ENCODE data around the gene CYB5R3. TPM values are rescaled to one million over a fixed set of nuclear protein-coding genes. Genes with fewer than 3 reads are reported as not detected.

CYB5R3 gene
- polyA plus RNA-seq, 2 of the 4 experiments (the other 2 are of a cell fraction), result 30.8 to 51.8 TPM

- DNase-seq (ENCODE audit: low read depth in 1 of 2, low spot score in 1 of 2) (no peak), FAIRE-seq (no peak), ATAC-seq (no peak)
- peaks cover 50% of the 10 kb centered on the region for H3K4me1 ChIP-seq
- H3K9me3 ChIP-seq, result no peaks in the 10 kb centered on the region
- H3K4me3 ChIP-seq, result no peak overlapping the region
- H3K4me2 ChIP-seq, result no peak overlapping the region
- WGBS (ENCODE audit: missing lambda C conversion rate), result 76% methylated on average over 7 of the region's 11 CpGs
- no peak overlapping the region for H3K27ac ChIP-seq
- ChIA-PET CTCF (no interaction called here), POLR2A (interaction anchor here (0.6 kb wide), 1 partner anchor 69 kb away, joined by 3 read pairs; no protein-coding TSS in a partner anchor)
- TF ChIP-seq RAD21 (conservative IDR thresholded peaks at IDR 0.05 in 1 of 2, IDR thresholded peaks at IDR 0.05 in 1 of 2) (no peak), HOXA7 (CRISPR knock-in tag; IDR thresholded peaks at IDR 0.05) (no peak), ZNF302 (CRISPR knock-in tag; IDR thresholded peaks at IDR 0.05) (no peak), CBX2 (IDR thresholded peaks at IDR 0.05; ENCODE audit: borderline replicate concordance, low read depth) (no peak), RARB (CRISPR knock-in tag; IDR thresholded peaks at IDR 0.05) (no peak), BHLHE40 (IDR thresholded peaks at IDR 0.05; ENCODE audit: low read depth, low read length) (no peak), NFE2L2 (conservative IDR thresholded peaks at IDR 0.05; ENCODE audit: low read length) (no peak), ZC3H11A (IDR thresholded peaks at IDR 0.05) (no peak), ATOH8 (CRISPR knock-in tag; IDR thresholded peaks at IDR 0.05; ENCODE audit: low read depth) (no peak), FOXS1 (CRISPR knock-in tag; IDR thresholded peaks at IDR 0.05) (no peak), TP53 (CRISPR knock-in tag; IDR thresholded peaks at IDR 0.05) (no peak), CTCF (IDR thresholded peaks at IDR 0.05) (no peak), SMC3 (IDR thresholded peaks at IDR 0.05) (no peak), MAFK (IDR thresholded peaks at IDR 0.05; ENCODE audit: partially characterized antibody) (no peak), PHF8 (IDR thresholded peaks at IDR 0.05; ENCODE audit: borderline replicate concordance, low read depth) (no peak)
- TF ChIP-seq, protein P1, sequence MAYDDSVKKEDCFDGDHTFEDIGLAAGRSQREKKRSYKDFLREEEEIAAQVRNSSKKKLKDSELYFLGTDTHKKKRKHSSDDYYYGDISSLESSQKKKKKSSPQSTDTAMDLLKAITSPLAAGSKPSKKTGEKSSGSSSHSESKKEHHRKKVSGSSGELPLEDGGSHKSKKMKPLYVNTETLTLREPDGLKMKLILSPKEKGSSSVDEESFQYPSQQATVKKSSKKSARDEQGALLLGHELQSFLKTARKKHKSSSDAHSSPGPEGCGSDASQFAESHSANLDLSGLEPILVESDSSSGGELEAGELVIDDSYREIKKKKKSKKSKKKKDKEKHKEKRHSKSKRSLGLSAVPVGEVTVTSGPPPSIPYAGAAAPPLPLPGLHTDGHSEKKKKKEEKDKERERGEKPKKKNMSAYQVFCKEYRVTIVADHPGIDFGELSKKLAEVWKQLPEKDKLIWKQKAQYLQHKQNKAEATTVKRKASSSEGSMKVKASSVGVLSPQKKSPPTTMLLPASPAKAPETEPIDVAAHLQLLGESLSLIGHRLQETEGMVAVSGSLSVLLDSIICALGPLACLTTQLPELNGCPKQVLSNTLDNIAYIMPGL (CRISPR knock-in tag; IDR thresholded peaks at IDR 0.05; ENCODE audit: borderline replicate concordance), result no peak
- TF ChIP-seq, protein P2, sequence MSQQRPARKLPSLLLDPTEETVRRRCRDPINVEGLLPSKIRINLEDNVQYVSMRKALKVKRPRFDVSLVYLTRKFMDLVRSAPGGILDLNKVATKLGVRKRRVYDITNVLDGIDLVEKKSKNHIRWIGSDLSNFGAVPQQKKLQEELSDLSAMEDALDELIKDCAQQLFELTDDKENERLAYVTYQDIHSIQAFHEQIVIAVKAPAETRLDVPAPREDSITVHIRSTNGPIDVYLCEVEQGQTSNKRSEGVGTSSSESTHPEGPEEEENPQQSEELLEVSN (IDR thresholded peaks at IDR 0.05; ENCODE audit: borderline replicate concordance, low read depth), result no peak
These were observed 35.4 kb upstream of the CYB5R3 start for GRCh38 chr22:42684462-42685195.

DNA sequence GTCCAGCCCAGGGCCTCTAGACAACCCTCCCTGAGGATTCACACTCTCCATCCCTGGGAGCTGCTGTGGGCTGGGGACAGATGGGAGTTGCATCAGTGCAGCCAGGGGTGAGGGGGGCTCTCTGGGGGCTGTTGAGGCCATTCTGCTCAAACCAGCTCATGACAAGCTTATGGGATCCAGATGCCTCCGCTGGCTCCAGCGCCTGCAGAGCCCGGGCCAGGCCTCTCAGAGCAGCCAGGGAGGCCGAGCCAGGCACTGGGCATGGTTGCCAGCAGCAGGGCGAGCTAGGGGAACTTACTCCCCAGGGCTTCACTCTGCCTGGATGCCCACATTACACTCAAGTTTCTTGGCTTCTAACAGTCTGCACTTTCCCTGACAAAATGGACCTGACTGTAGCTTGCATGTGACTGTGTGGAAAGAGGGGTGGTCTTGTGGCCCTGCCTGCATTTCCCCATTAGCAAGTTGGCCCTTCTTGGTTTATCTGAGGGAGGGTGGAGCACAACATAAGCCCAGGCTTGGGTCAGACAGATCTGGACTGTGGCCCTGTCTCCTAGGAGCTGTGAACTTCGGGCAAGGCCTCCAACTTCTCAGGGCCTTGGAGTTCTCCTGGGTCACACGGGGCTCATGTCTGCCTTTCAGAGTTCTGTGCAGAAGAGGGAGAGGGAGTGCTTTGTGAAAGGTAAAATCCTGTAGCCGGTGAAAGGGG lies 34.5 kb upstream of the CYB5R3 start:
- WGBS (ENCODE audit: missing lambda C conversion rate), result 84% methylated on average over 7 of the region's 8 CpGs
- DNase-seq (ENCODE audit: low read depth in 1 of 2, low spot score in 1 of 2) (no peak), ATAC-seq (no peak), FAIRE-seq (no peak)
- Histone ChIP-seq H3K4me3 (no peak overlapping the region), H3K4me2 (no peak overlapping the region), H3K4me1 (peaks cover 41% of the 10 kb centered on the region), H3K27ac (peak overlapping the region in 1 of 2 experiments; percentile 45; a peak in 3 of 6 replicates), H3K9me3 (no peaks in the 10 kb centered on the region)
- POLR2A ChIA-PET, result no interaction called here
- CTCF ChIA-PET, result no interaction called here
- TF ChIP-seq HOXA7 (CRISPR knock-in tag; IDR thresholded peaks at IDR 0.05), result no peak
- TF ChIP-seq ZSCAN20 (CRISPR knock-in tag; IDR thresholded peaks at IDR 0.05), result no peak
- no peak for TF ChIP-seq TFCP2L1 (CRISPR knock-in tag; IDR thresholded peaks at IDR 0.05)
- no peak for TF ChIP-seq ZC3H11A (IDR thresholded peaks at IDR 0.05)
- TF ChIP-seq POLR2AphosphoS2 (conservative IDR thresholded peaks at IDR 0.05; ENCODE audit: low read length), result no peak
- TF ChIP-seq, protein P2 (IDR thresholded peaks at IDR 0.05; ENCODE audit: borderline replicate concordance, low read depth), result no peak
- no peak for TF ChIP-seq EHMT2 (IDR thresholded peaks at IDR 0.05; ENCODE audit: low read depth)
- no peak for TF ChIP-seq ATOH8 (CRISPR knock-in tag; IDR thresholded peaks at IDR 0.05; ENCODE audit: low read depth)
- TF ChIP-seq, protein P1 (CRISPR knock-in tag; IDR thresholded peaks at IDR 0.05; ENCODE audit: borderline replicate concordance), result no peak
- no peak for TF ChIP-seq ELK1 (IDR thresholded peaks at IDR 0.05; ENCODE audit: low read depth, low read length)
- no peak for TF ChIP-seq KDM1A (IDR thresholded peaks at IDR 0.05; ENCODE audit: low read depth)
- no peak for TF ChIP-seq MAFK (IDR thresholded peaks at IDR 0.05; ENCODE audit: partially characterized antibody)
- no peak for TF ChIP-seq RAD21 (conservative IDR thresholded peaks at IDR 0.05 in 1 of 2, IDR thresholded peaks at IDR 0.05 in 1 of 2)
